Measurements from ENCODE around the gene TUBA3D.
"Not testable (repeated sequence)": the region's sequence is repeated elsewhere in the genome, so short reads cannot be mapped to it uniquely, and the experiment has no call there.

Gene TUBA3D

GRCh38 chr2:131475831-131476230, at the start of gene TUBA3D:
TSS of gene TUBA3D (plus strand) at chr2:131476119. CDS start at chr2:131476200, 81 bp downstream.
- H3K27me3 Mint-ChIP-seq (ENCODE audit: low read depth): no peaks in the 10 kb centered on the region
- H3K9me3 Mint-ChIP-seq: no peaks in the 10 kb centered on the region
- no peaks in the 10 kb centered on the region for H3K4me1 Mint-ChIP-seq
- H3K27ac Mint-ChIP-seq: no peak within 1 kb of the TSS
- H3K4me3 Mint-ChIP-seq: no peak within 1 kb of the TSS
- TF ChIP-seq, protein P1, sequence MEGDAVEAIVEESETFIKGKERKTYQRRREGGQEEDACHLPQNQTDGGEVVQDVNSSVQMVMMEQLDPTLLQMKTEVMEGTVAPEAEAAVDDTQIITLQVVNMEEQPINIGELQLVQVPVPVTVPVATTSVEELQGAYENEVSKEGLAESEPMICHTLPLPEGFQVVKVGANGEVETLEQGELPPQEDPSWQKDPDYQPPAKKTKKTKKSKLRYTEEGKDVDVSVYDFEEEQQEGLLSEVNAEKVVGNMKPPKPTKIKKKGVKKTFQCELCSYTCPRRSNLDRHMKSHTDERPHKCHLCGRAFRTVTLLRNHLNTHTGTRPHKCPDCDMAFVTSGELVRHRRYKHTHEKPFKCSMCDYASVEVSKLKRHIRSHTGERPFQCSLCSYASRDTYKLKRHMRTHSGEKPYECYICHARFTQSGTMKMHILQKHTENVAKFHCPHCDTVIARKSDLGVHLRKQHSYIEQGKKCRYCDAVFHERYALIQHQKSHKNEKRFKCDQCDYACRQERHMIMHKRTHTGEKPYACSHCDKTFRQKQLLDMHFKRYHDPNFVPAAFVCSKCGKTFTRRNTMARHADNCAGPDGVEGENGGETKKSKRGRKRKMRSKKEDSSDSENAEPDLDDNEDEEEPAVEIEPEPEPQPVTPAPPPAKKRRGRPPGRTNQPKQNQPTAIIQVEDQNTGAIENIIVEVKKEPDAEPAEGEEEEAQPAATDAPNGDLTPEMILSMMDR (IDR thresholded peaks at IDR 0.05; ENCODE audit: unreplicated experiment in 3 of 3): no peak
- H3K36me3 Mint-ChIP-seq (ENCODE audit: low read depth): peaks cover 3% of the 10 kb centered on the region

GRCh38 chr2:131426727-131427126, 49.2 kb upstream of the TUBA3D start:
- TF ChIP-seq, protein P1 (IDR thresholded peaks at IDR 0.05; ENCODE audit: unreplicated experiment in 3 of 3): no peak
- peak overlapping the region in 1 of 3 experiments; percentile 73 for H3K4me3 Mint-ChIP-seq

DNA sequence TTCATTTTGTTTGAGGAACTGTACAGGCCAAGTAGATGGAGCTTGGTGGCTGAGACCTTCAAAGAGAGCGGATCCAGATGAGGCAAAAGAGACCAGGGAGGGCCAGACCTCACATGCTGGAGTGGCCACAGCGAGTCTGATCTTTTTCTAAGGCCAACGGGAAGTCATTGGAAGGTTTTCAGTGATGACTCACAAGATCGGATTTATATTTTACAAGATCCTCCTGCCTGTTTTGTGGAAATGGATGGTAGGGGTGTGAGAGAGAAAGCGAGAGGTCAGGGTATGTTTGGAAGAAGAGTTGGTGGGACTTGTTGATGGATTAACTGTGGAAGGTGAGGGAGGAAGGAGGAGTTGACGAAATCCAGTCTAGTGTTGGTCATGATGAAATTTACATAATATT, 44.6 kb upstream of the TUBA3D start:
- no peaks in the 10 kb centered on the region for H3K4me1 Mint-ChIP-seq
- no peak overlapping the region for H3K4me3 Mint-ChIP-seq
- TF ChIP-seq, protein P1 (IDR thresholded peaks at IDR 0.05; ENCODE audit: unreplicated experiment in 3 of 3): no peak
- no peaks in the 10 kb centered on the region for H3K36me3 Mint-ChIP-seq (ENCODE audit: low read depth)
- peaks cover 70% of the 10 kb centered on the region for H3K27me3 Mint-ChIP-seq (ENCODE audit: low read depth)
- no peak overlapping the region for H3K27ac Mint-ChIP-seq
- H3K9me3 Mint-ChIP-seq: no peaks in the 10 kb centered on the region

More at GRCh38 chr2:131426727-131427126, 49.2 kb upstream of the TUBA3D start:
- Mint-ChIP-seq H3K27ac (no peak overlapping the region), H3K36me3 (ENCODE audit: low read depth) (no peaks in the 10 kb centered on the region), H3K4me1 (no peaks in the 10 kb centered on the region), H3K9me3 (peaks cover 6% of the 10 kb centered on the region), H3K27me3 (ENCODE audit: low read depth) (peaks cover 83% of the 10 kb centered on the region)

GRCh38 chr2:131440742-131441468, 35.0 kb upstream of the TUBA3D start:
- not testable (repeated sequence) for H3K4me3 Mint-ChIP-seq; H3K27me3 Mint-ChIP-seq (ENCODE audit: low read depth); H3K4me1 Mint-ChIP-seq; H3K9me3 Mint-ChIP-seq; H3K27ac Mint-ChIP-seq; H3K36me3 Mint-ChIP-seq (ENCODE audit: low read depth)

GRCh38 chr2:131444736-131445514, 31.0 kb upstream of the TUBA3D start:
- not testable (repeated sequence) for H3K4me1 Mint-ChIP-seq; H3K9me3 Mint-ChIP-seq; H3K36me3 Mint-ChIP-seq (ENCODE audit: low read depth)

DNA sequence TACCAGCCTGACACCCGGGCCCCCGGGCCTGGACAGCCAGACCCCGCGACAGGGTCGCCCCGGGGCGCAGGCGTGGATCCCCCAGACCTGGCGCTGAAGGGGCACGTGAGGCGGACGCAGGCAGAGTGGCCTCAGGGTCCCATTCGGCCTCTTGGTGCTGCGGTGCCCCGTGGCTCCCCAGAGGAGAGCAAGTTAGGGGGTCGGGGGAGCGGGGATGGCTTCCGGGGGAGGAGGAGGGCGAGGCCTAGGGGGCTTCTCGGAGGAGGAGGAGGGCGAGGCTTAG, 30.5 kb upstream of the TUBA3D start:
- H3K36me3 Mint-ChIP-seq (ENCODE audit: low read depth); H3K4me3 Mint-ChIP-seq; H3K27ac Mint-ChIP-seq; H3K27me3 Mint-ChIP-seq (ENCODE audit: low read depth); H3K9me3 Mint-ChIP-seq; H3K4me1 Mint-ChIP-seq: not testable (repeated sequence)

More at GRCh38 chr2:131444736-131445514, 31.0 kb upstream of the TUBA3D start:
- H3K4me3 Mint-ChIP-seq; H3K27me3 Mint-ChIP-seq (ENCODE audit: low read depth); H3K27ac Mint-ChIP-seq: not testable (repeated sequence)

GRCh38 chr2:131445896-131446295, 30.0 kb upstream of the TUBA3D start:
- Mint-ChIP-seq H3K4me1 (no peaks in the 10 kb centered on the region), H3K27me3 (ENCODE audit: low read depth) (peaks cover 4% of the 10 kb centered on the region), H3K36me3 (ENCODE audit: low read depth) (no peaks in the 10 kb centered on the region), H3K27ac (no peak overlapping the region), H3K9me3 (no peaks in the 10 kb centered on the region), H3K4me3 (no peak overlapping the region)
- TF ChIP-seq, protein P1 (IDR thresholded peaks at IDR 0.05; ENCODE audit: unreplicated experiment in 3 of 3): no peak

DNA sequence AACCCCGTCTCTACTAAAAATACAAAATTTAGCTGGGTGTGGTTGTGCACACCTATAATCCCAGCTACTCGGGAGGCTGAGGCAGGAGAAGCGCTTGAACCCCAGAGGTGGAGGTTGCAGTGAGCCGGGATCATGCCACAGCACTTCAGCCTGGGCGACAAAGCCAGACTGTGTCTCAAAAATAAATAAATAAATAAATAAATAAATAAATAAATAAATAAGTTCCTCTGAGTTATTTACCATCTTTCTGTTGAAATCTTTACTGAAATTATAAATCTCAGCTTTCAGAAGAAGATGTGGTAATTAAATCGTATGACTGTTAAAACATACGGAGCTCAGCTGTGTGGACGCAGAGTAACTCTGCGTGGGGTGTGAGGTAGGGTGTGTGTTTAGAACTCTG, 27.9 kb upstream of the TUBA3D start:
- not testable (repeated sequence) for H3K4me3 Mint-ChIP-seq; H3K9me3 Mint-ChIP-seq; H3K27ac Mint-ChIP-seq; H3K27me3 Mint-ChIP-seq (ENCODE audit: low read depth); H3K36me3 Mint-ChIP-seq (ENCODE audit: low read depth); H3K4me1 Mint-ChIP-seq

DNA sequence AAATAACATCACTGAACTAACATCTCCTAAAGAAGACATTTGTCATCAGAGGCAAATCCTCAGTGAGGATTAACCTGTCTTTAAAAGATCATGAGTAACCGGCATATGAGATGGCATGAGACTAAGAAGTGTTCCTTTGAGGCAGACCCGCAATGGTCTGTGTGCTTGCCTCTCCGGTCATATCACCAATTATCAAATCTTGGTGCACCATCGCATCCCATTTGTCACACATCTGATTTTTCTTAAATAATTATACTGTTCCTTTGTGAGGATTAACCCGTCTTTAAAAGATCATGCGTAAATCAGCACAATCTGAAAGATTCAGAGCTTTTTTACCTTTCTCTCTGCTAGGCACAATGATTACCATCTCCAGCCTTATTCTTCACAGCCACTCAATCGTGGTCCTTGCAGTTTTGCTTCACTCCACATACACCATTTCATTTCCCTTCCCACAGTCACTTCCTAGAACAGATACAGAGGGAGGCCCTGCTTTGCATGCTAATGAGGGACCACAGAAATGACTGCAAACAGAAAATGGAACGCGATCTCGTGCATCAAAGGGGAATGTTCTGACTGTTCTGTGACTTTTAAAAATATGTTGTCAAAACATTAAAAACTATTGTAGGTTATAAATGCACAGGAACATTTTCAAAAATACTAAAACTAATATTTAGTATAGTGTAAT, 24.5 kb upstream of the TUBA3D start:
- not testable (repeated sequence) for H3K36me3 Mint-ChIP-seq (ENCODE audit: low read depth); H3K9me3 Mint-ChIP-seq; H3K27ac Mint-ChIP-seq; H3K4me1 Mint-ChIP-seq; H3K27me3 Mint-ChIP-seq (ENCODE audit: low read depth); H3K4me3 Mint-ChIP-seq

- H3K4me3 Mint-ChIP-seq; H3K27me3 Mint-ChIP-seq (ENCODE audit: low read depth); H3K27ac Mint-ChIP-seq; H3K4me1 Mint-ChIP-seq; H3K9me3 Mint-ChIP-seq; H3K36me3 Mint-ChIP-seq (ENCODE audit: low read depth): not testable (repeated sequence)
Measured at GRCh38 chr2:131454914-131455313, 21.0 kb upstream of the TUBA3D start.
